ENCODE measurements around the gene FLOT1. TPM values are rescaled to one million over a fixed set of nuclear protein-coding genes. Genes with fewer than 3 reads are reported as not detected.
A peak's percentile ranks its signal among the peaks of the same experiment; 100 is the strongest.
"Not testable (repeated sequence)": the region's sequence is repeated elsewhere in the genome, so short reads cannot be mapped to it uniquely, and the experiment has no call there.

The FLOT1 gene
- total RNA-seq, 4 donors from 2014 or later, result 115 to 214 (median 166) TPM

DNA sequence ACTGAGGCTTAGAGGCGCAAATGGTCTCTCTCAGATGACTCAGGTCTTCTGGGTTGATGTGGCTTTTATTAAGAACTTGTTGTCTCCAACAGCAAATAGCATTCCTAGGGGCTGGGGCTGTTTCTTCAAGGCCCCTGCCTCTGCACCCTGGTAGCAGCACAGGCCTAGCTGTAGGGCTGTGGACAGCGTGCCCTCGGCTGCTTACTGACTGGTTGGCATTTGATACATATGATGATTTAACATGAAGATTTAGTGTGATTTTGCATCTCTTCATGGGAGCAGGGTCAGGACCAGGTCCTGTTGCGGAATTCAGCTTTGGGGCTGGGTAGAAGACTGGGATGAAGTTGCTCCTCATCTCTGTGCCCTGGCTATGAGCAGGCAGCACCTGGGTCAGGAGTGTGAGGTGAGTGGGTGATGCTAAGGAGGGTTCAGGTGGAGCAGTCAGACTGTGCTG lies 26.2 kb upstream of the FLOT1 start:
- Histone ChIP-seq H3K36me3 (no peaks in the 10 kb centered on the region), H3K4me3 (no peak overlapping the region), H3K9me3 (no peaks in the 10 kb centered on the region), H3K27me3 (no peaks in the 10 kb centered on the region), H3K27ac (replicated peaks in 1 of 4) (peak overlapping the region in 3 of 4 donors; percentile 67 to 77 (median 68)), H3K4me1 (peaks cover 27 to 39% (median 34%) of the 10 kb centered on the region in 4 donors)
- intact Hi-C loops (cut with DNase I), result no loop called here
- 100% methylated on average over 4 of the region's 4 CpGs for WGBS
- TF ChIP-seq EP300 (IDR thresholded peaks at IDR 0.05), result no peak
- TF ChIP-seq POLR2A (IDR thresholded peaks at IDR 0.05; ENCODE audit: low read depth), result no peak
- TF ChIP-seq, protein P1, sequence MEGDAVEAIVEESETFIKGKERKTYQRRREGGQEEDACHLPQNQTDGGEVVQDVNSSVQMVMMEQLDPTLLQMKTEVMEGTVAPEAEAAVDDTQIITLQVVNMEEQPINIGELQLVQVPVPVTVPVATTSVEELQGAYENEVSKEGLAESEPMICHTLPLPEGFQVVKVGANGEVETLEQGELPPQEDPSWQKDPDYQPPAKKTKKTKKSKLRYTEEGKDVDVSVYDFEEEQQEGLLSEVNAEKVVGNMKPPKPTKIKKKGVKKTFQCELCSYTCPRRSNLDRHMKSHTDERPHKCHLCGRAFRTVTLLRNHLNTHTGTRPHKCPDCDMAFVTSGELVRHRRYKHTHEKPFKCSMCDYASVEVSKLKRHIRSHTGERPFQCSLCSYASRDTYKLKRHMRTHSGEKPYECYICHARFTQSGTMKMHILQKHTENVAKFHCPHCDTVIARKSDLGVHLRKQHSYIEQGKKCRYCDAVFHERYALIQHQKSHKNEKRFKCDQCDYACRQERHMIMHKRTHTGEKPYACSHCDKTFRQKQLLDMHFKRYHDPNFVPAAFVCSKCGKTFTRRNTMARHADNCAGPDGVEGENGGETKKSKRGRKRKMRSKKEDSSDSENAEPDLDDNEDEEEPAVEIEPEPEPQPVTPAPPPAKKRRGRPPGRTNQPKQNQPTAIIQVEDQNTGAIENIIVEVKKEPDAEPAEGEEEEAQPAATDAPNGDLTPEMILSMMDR (IDR thresholded peaks at IDR 0.05), result no peak
- TF ChIP-seq POLR2AphosphoS5 (IDR thresholded peaks at IDR 0.05), result no peak
- DNase-seq (ENCODE audit: extremely low spot score), result no peak

DNA sequence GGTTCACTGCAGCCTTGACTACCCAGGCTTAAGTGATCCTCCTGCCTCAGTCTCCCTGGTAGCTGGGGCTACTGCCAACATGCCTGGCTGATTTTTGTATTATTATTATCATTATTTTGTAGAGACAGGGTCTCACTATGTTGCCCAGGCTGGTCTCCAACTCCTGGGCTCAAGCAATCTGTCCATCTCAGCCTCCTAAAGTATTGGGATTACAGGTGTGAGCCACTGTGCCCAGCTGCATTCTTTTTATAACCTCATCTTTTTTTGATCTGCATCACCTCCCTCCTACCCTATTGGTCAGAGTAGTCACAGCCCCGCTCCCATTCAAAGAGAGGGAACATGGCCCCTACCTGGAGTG lies 25.4 kb upstream of the FLOT1 start:
- H3K27ac ChIP-seq (replicated peaks in 1 of 4), result no peak overlapping the region
- DNase-seq (ENCODE audit: extremely low spot score), result no peak
- intact Hi-C loops (cut with DNase I), result no loop called here
- H3K9me3 ChIP-seq, result no peaks in the 10 kb centered on the region
- no peaks in the 10 kb centered on the region for H3K27me3 ChIP-seq
- 100% methylated on average over 1 of the region's 1 CpG for WGBS
- peaks cover 30 to 43% (median 38%) of the 10 kb centered on the region in 4 donors for H3K4me1 ChIP-seq
- no peaks in the 10 kb centered on the region for H3K36me3 ChIP-seq
- no peak overlapping the region for H3K4me3 ChIP-seq
- TF ChIP-seq POLR2A (IDR thresholded peaks at IDR 0.05; ENCODE audit: low read depth), result no peak
- no peak for TF ChIP-seq EP300 (IDR thresholded peaks at IDR 0.05)
- TF ChIP-seq POLR2AphosphoS5 (IDR thresholded peaks at IDR 0.05), result no peak
- TF ChIP-seq, protein P1 (IDR thresholded peaks at IDR 0.05), result no peak

DNA sequence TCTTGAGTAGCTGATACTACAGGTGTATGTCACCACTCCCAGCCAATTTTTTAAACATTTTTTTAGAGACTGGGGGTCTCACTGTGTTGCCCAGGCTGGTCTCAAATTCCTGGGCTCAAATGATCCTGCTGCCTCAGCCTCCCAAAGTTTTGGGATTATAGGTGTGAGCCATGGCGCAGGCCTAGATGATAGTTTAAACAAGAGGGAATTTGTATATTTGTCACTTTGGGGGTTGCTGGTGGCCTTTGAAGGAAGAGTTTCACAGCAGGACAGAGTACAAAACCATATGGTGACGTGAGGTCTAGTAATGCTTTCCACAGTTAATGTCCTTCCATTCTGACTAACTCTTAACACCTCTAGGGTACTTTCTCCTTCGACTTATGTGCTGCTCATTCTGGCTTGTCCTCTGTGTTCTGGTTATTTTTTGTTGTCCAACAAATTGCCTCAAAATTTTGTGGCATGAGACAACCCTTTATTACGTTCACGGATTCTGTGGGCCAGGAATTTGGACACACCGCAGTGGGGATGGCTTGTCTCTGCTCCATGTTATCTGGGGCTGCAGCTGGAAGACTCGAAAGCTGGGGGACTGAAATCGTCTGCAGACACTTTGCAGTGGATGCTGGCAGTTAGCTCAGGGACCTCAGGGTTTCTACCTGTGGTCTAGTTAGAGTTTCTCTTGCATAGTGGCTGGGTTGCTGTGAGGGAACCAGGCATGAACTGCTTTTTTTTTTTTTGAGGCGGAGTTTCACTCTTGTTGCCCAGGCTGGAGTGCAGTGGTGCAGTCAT lies 24.9 kb upstream of the FLOT1 start:
- DNase-seq (ENCODE audit: extremely low spot score), result no peak
- H3K9me3 ChIP-seq, result no peaks in the 10 kb centered on the region
- H3K27ac ChIP-seq (replicated peaks in 1 of 4), result no peak overlapping the region

DNA sequence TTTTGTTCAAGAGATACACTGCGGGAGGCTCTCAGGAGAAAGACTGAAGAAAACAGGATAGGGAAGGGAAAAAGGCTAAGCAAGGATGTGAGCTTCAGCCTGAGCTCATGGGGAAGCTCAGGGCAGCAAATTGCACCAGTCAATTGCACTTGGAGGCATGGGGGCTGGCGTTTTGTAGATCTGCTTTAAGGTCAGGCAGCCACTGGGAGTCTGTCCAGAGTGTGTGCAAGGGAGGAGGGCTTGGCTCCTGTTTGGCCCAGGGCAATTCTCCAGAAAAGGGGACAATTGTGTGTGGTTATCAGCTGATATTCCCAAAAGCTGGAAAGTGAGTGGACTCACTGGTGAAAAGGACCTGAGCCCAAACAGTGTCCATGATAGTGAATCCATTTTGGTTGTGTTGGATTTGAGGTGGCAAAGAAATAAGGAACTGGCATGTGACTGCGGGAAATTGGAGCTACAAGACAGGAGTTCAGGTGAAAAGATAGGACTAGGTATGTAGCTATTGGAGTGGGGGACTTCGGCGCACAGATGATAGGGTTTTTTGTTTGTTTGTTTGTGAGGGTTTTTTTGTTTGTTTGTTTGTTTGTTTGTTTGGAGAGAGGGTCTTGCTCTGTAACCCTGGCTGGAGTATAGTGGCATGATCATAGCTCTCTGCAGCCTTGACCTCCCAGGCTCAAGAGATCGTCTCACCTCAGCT lies 24.1 kb upstream of the FLOT1 start:
- peaks cover 30 to 43% (median 38%) of the 10 kb centered on the region in 4 donors for H3K4me1 ChIP-seq
- no peak for TF ChIP-seq EP300 (IDR thresholded peaks at IDR 0.05)
- 86% methylated on average over 6 of the region's 6 CpGs for WGBS
- H3K36me3 ChIP-seq, result no peaks in the 10 kb centered on the region
- no peak overlapping the region for H3K27ac ChIP-seq (replicated peaks in 1 of 4)
- no peak for DNase-seq (ENCODE audit: extremely low spot score)
- H3K9me3 ChIP-seq, result no peaks in the 10 kb centered on the region
- intact Hi-C loops (cut with DNase I), result no loop called here
- no peak overlapping the region for H3K4me3 ChIP-seq
- H3K27me3 ChIP-seq, result no peaks in the 10 kb centered on the region

More for the DNA sequence above, 24.9 kb upstream of the FLOT1 start:
- peaks cover 30 to 43% (median 38%) of the 10 kb centered on the region in 4 donors for H3K4me1 ChIP-seq
- 76% methylated on average over 6 of the region's 9 CpGs for WGBS
- H3K27me3 ChIP-seq, result no peaks in the 10 kb centered on the region
- H3K36me3 ChIP-seq, result no peaks in the 10 kb centered on the region
- no peak for TF ChIP-seq EP300 (IDR thresholded peaks at IDR 0.05)
- no peak overlapping the region for H3K4me3 ChIP-seq
- intact Hi-C loops (cut with DNase I), result no loop called here

DNA sequence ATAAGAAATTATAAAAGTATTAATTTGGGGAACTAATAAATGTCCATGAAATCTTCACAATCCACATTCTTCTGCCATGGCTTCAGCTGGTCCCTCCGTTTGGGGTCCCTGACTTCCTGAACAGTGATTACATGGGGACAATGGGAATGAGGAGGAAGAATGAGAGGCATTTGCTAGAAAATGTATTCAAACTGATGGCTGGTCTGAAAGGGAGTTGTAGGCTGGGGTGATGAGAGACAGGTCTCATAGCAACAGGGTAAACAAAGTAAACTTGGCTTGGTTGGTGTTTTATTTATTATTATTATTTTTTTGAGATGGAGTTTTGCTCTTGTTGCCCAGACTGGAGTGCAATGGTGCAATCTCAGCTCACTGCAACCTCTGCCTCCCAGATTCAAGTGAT lies 23.0 kb upstream of the FLOT1 start:
- H3K4me3 ChIP-seq; H3K27me3 ChIP-seq; intact Hi-C loops (cut with DNase I); DNase-seq (ENCODE audit: extremely low spot score); H3K9me3 ChIP-seq; H3K27ac ChIP-seq (replicated peaks in 1 of 4); H3K36me3 ChIP-seq: not testable (repeated sequence)
- peaks cover 30 to 50% (median 41%) of the 10 kb centered on the region in 4 donors for H3K4me1 ChIP-seq
- 47% methylated on average over 1 of the region's 1 CpG for WGBS

DNA sequence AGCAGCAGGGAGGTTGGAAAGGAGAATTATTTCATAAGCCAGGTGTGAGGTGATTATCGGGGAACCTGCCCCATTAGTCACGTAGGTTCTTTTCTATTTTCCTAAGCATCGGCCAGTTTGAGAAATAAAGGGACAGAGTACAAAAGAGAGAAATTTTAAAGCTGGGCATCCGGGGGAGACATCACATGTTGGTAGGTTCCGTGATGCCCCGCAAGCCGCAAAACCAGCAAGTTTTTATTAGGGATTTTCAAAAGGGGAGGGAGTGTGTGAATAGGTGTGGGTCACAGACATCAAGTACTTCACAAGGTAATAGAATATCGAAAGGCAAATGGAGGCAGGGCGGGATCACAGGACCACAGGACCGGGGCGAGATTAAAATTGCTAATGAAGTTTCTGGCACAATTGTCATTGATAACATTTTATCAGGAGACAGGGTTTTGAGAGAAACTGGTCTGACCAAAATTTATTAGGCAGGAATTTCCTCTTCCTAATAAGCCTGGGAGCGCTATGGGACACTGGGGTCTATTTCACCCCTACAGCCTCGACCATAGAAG lies 22.1 kb upstream of the FLOT1 start:
- Histone ChIP-seq H3K27ac (replicated peaks in 1 of 4) (peak overlapping the region in 1 of 4 donors; percentile 30), H3K4me1 (peaks cover 30 to 51% (median 38%) of the 10 kb centered on the region in 4 donors)
- 79% methylated on average over 13 of the region's 13 CpGs for WGBS
- H3K36me3 ChIP-seq; H3K4me3 ChIP-seq; DNase-seq (ENCODE audit: extremely low spot score); H3K9me3 ChIP-seq; H3K27me3 ChIP-seq; intact Hi-C loops (cut with DNase I): not testable (repeated sequence)

All from esophagus muscularis mucosa (tissue), 4 donors.